Karpas-422 (cell line): ENCODE results near the gene TBCEL. TPM values are rescaled to one million over a fixed set of nuclear protein-coding genes. Genes with fewer than 3 reads are reported as not detected.

Experiments used
- DNase-seq: peaks from one replicate; pipeline ENCODE4 v3.0.0-alpha.2; 2015
- H2AFZ ChIP-seq: fragments of 200-600 bp; sonication (generic); 2 replicates; pipeline ENCODE4 v1.6.1; 2014; ENCODE audit warnings: antibody characterized with exemption, low read length, mixed read lengths
- H3K27ac ChIP-seq: fragments of 200-600 bp; sonication (generic); 2 replicates; pipeline ENCODE4 v1.5.1; 2014; ENCODE audit warnings: mild to moderate bottlenecking, low read length, moderate library complexity
- H3K27me3 ChIP-seq: fragments of 200-600 bp; sonication (generic); 2 replicates; pipeline ENCODE4 v1.6.1; 2014; ENCODE audit warnings: low read length, mixed read lengths
- H3K36me3 ChIP-seq: fragments of 200-600 bp; sonication (generic); 2 replicates; pipeline ENCODE4 v1.6.1; 2014; ENCODE audit warnings: low read length, mixed read lengths; ENCODE audit not compliant: insufficient read depth
- H3K4me1 ChIP-seq: fragments of 200-600 bp; sonication (generic); 2 replicates; pipeline ENCODE4 v1.6.1; 2014; ENCODE audit warnings: mild to moderate bottlenecking, low read length, mixed read lengths
- H3K4me2 ChIP-seq: fragments of 200-600 bp; sonication (generic); 2 replicates; pipeline ENCODE4 v1.6.1; 2014; ENCODE audit warnings: low read length, low read depth, mild to moderate bottlenecking; ENCODE audit not compliant: poor library complexity, severe bottlenecking
- H3K4me3 ChIP-seq: fragments of 200-600 bp; sonication (generic); 2 replicates; pipeline ENCODE4 v1.5.1; 2014; ENCODE audit warnings: mild to moderate bottlenecking, antibody characterized with exemption, low read length, mixed read lengths
- H3K79me2 ChIP-seq: fragments of 200-600 bp; sonication (generic); 2 replicates; pipeline ENCODE4 v1.6.1; 2014; ENCODE audit warnings: mild to moderate bottlenecking, low read length, mixed read lengths
- H3K9ac ChIP-seq: fragments of 200-600 bp; sonication (generic); 2 replicates; pipeline ENCODE4 v1.6.0; 2014; ENCODE audit warnings: low read length
- H3K9me2 ChIP-seq: fragments of 200-600 bp; sonication (generic), shearing (Covaris generic); replicated peaks from 2 replicates; pipeline ENCODE4 v1.6.0; 2014; ENCODE audit warnings: mild to moderate bottlenecking, low read length, moderate library complexity; ENCODE audit not compliant: insufficient read depth
- H3K9me3 ChIP-seq: fragments of 300-700, 200-600 bp; sonication (generic); 2 replicates; pipeline ENCODE4 v1.6.1; 2014; ENCODE audit warnings: low read length, mixed read lengths
- H4K20me1 ChIP-seq: fragments of 200-600 bp; sonication (generic); 2 replicates; pipeline ENCODE4 v1.6.1; 2014; ENCODE audit warnings: mild to moderate bottlenecking, antibody characterized with exemption, low read length, low read depth; ENCODE audit not compliant: insufficient read depth
- total RNA-seq: library from RNA; depleted of rRNA; stranded (reverse); fragments of >200 nt; shearing (Covaris generic); gene quantifications from 2 replicates; pipeline ENCODE4 v1.2.3, GENCODE V29; 2014; ENCODE audit warnings: low replicate concordance

TBCEL gene
- total RNA-seq, 1 experiment from 2014 or later = 7.0 TPM

- H3K9me3 ChIP-seq = no peaks in the 10 kb centered on the region
- no peak overlapping the region for H3K4me3 ChIP-seq
- no peak for DNase-seq
- no peaks in the 10 kb centered on the region for H3K9me2 ChIP-seq
- no peaks in the 10 kb centered on the region for H4K20me1 ChIP-seq
- H3K27me3 ChIP-seq = no peaks in the 10 kb centered on the region
- H3K4me2 ChIP-seq = no peak overlapping the region
- no peak overlapping the region for H3K9ac ChIP-seq
- H3K36me3 ChIP-seq = no peaks in the 10 kb centered on the region
- H3K79me2 ChIP-seq = no peaks in the 10 kb centered on the region
- peaks cover 9% of the 10 kb centered on the region for H3K4me1 ChIP-seq
- H2AFZ ChIP-seq = no peak overlapping the region
- no peak overlapping the region for H3K27ac ChIP-seq
Measured at GRCh38 chr11:121070951-121071845, 47.3 kb downstream of the TBCEL start.

DNA sequence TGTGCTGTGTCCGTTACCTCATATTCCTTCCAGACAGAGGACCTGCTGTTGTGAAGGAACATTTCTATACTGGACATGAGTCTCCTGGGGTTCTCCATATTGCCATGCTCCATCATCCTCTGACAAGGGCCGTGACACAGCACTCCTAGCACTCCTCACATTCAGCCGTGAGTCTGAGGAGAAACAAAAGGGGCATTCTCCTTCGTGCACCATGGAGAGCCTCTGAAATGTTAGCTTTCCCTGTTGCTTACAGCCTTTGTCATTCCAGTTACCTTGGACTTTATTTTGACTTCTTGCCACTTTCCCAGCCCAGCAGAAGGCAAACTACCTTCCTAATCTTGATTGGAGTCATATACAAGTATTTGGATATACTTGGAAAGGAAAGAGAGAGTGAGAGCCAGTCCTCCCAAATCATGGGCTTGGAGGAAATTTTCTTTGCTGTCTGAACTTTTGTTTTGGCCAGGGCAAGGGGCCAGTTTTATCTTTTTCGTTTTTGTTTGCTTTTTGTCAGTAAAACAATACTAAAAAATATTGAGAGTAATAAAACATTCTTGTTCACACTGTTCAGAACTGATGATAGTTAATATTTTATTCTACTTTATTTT is 48.0 kb downstream of the TBCEL start:
- H3K9me3 ChIP-seq = no peaks in the 10 kb centered on the region

GRCh38 chr11:121081321-121081720 is 57.4 kb downstream of the TBCEL start:
- Histone ChIP-seq H3K36me3 (no peaks in the 10 kb centered on the region), H2AFZ (no peak overlapping the region), H3K9me3 (no peaks in the 10 kb centered on the region), H3K4me3 (no peak overlapping the region), H3K4me1 (no peaks in the 10 kb centered on the region), H3K79me2 (no peaks in the 10 kb centered on the region), H3K4me2 (no peak overlapping the region), H3K9me2 (no peaks in the 10 kb centered on the region), H4K20me1 (no peaks in the 10 kb centered on the region), H3K9ac (no peak overlapping the region), H3K27ac (no peak overlapping the region), H3K27me3 (no peaks in the 10 kb centered on the region)
- DNase-seq = no peak

More for the DNA sequence above, 48.0 kb downstream of the TBCEL start:
- no peak overlapping the region for H3K4me2 ChIP-seq
- no peak overlapping the region for H3K9ac ChIP-seq
- no peak overlapping the region for H3K27ac ChIP-seq
- no peak overlapping the region for H2AFZ ChIP-seq
- DNase-seq = no peak
- no peaks in the 10 kb centered on the region for H4K20me1 ChIP-seq
- H3K27me3 ChIP-seq = no peaks in the 10 kb centered on the region
- no peaks in the 10 kb centered on the region for H3K36me3 ChIP-seq
- no peak overlapping the region for H3K4me3 ChIP-seq
- no peaks in the 10 kb centered on the region for H3K79me2 ChIP-seq
- H3K4me1 ChIP-seq = peaks cover 9% of the 10 kb centered on the region
- no peaks in the 10 kb centered on the region for H3K9me2 ChIP-seq

GRCh38 chr11:121082219-121082618 is 58.3 kb downstream of the TBCEL start:
- Histone ChIP-seq H2AFZ (no peak overlapping the region), H3K4me2 (no peak overlapping the region), H3K9ac (no peak overlapping the region), H3K9me2 (no peaks in the 10 kb centered on the region), H3K4me3 (no peak overlapping the region), H3K4me1 (no peaks in the 10 kb centered on the region), H3K36me3 (no peaks in the 10 kb centered on the region), H3K27ac (no peak overlapping the region), H4K20me1 (no peaks in the 10 kb centered on the region), H3K79me2 (no peaks in the 10 kb centered on the region), H3K27me3 (no peaks in the 10 kb centered on the region), H3K9me3 (no peaks in the 10 kb centered on the region)
- no peak for DNase-seq

GRCh38 chr11:121082670-121083069 is 58.8 kb downstream of the TBCEL start:
- H3K4me1 ChIP-seq = no peaks in the 10 kb centered on the region
- no peak overlapping the region for H3K27ac ChIP-seq
- H3K9me2 ChIP-seq = no peaks in the 10 kb centered on the region
- H3K9me3 ChIP-seq = no peaks in the 10 kb centered on the region
- no peak overlapping the region for H3K4me3 ChIP-seq
- H3K4me2 ChIP-seq = no peak overlapping the region
- no peaks in the 10 kb centered on the region for H4K20me1 ChIP-seq
- no peaks in the 10 kb centered on the region for H3K36me3 ChIP-seq
- no peak overlapping the region for H3K9ac ChIP-seq
- H2AFZ ChIP-seq = no peak overlapping the region
- no peak for DNase-seq
- H3K79me2 ChIP-seq = no peaks in the 10 kb centered on the region
- H3K27me3 ChIP-seq = no peaks in the 10 kb centered on the region

GRCh38 chr11:121086866-121087265 is 63.0 kb downstream of the TBCEL start:
- no peaks in the 10 kb centered on the region for H3K79me2 ChIP-seq
- no peaks in the 10 kb centered on the region for H3K27me3 ChIP-seq
- no peaks in the 10 kb centered on the region for H3K9me2 ChIP-seq
- DNase-seq = no peak
- no peak overlapping the region for H2AFZ ChIP-seq
- H3K36me3 ChIP-seq = no peaks in the 10 kb centered on the region
- H3K4me1 ChIP-seq = no peaks in the 10 kb centered on the region
- no peak overlapping the region for H3K27ac ChIP-seq
- H3K4me2 ChIP-seq = no peak overlapping the region
- no peak overlapping the region for H3K9ac ChIP-seq
- H4K20me1 ChIP-seq = no peaks in the 10 kb centered on the region
- no peaks in the 10 kb centered on the region for H3K9me3 ChIP-seq
- no peak overlapping the region for H3K4me3 ChIP-seq

- Histone ChIP-seq H3K4me2 (no peak overlapping the region), H3K9ac (no peak overlapping the region), H3K27ac (no peak overlapping the region), H3K79me2 (no peaks in the 10 kb centered on the region), H4K20me1 (no peaks in the 10 kb centered on the region), H3K4me3 (no peak overlapping the region), H3K36me3 (no peaks in the 10 kb centered on the region), H3K27me3 (no peaks in the 10 kb centered on the region), H3K4me1 (no peaks in the 10 kb centered on the region), H3K9me2 (no peaks in the 10 kb centered on the region), H3K9me3 (no peaks in the 10 kb centered on the region), H2AFZ (no peak overlapping the region)
- no peak for DNase-seq
Measured at GRCh38 chr11:121089566-121089965, 65.7 kb downstream of the TBCEL start.

DNA sequence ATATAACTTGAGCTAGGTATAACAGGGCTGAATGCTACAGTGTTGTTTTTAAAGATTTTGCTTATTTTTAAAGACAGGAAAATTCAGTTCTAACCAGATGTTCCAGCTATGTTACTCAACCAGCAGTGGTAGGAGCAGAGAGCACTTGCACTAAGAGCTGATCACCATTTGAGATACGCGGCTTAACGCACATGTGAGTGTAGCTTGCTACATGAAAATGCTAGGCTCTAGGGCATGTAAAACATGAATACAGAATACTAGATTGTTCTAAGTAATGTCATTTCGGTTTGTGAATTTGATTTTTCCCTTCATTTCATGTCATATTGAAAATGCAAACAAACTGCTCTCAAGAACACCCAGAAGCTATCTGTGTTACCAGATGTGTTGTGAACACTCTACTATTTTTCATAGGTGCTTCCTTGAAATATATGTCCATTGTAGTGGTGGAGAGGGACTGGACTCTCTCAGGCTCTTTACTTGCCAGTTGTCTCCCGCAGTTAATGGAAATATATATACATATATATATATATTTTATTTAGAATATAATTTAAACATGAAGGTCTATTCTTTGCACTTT is 66.3 kb downstream of the TBCEL start:
- Histone ChIP-seq H4K20me1 (no peaks in the 10 kb centered on the region), H3K4me3 (no peak overlapping the region), H2AFZ (no peak overlapping the region), H3K9me3 (no peaks in the 10 kb centered on the region), H3K9ac (no peak overlapping the region), H3K36me3 (no peaks in the 10 kb centered on the region), H3K4me2 (no peak overlapping the region), H3K4me1 (no peaks in the 10 kb centered on the region), H3K27ac (no peak overlapping the region), H3K27me3 (no peaks in the 10 kb centered on the region), H3K79me2 (no peaks in the 10 kb centered on the region), H3K9me2 (no peaks in the 10 kb centered on the region)
- DNase-seq = no peak
